Prostate gland (tissue), 2 donors: Measurements from ENCODE around the gene KRT33B. TPM values are rescaled to one million over a fixed set of nuclear protein-coding genes. Genes with fewer than 3 reads are reported as not detected.

Source experiments
- DNase-seq: peaks from one replicate; pipeline ENCODE4 v3.0.0-alpha.2; 2019; ENCODE audit warnings: low spot score
- H3K27ac ChIP-seq, 2 donors: fragments of 200-600 bp; sonication (generic); 2 replicates each; pipeline ENCODE4 v1.5.1; 2017 to 2019
- H3K27me3 ChIP-seq: fragments of 200-600 bp; sonication (generic); replicated peaks from 2 replicates; pipeline ENCODE4 v1.5.1; 2019; ENCODE audit not compliant: insufficient read depth
- H3K36me3 ChIP-seq, 2 donors: fragments of 200-600 bp; sonication (generic); 1 replicate in 1 of 2; 2 replicates in 1 of 2; pipeline versions ENCODE4 v1.5.1 to v1.8.1; 2017 to 2019
- H3K4me1 ChIP-seq: fragments of 200-600 bp; sonication (generic); replicated peaks from 2 replicates; pipeline ENCODE4 v1.5.1; 2019
- H3K4me3 ChIP-seq, 2 donors: fragments of 200-600 bp; sonication (generic); 2 replicates each; pipeline ENCODE4 v1.5.1; 2017 to 2019
- H3K9me3 ChIP-seq: fragments of 200-600 bp; sonication (generic); 2 replicates; pipeline ENCODE4 v1.5.1; 2017
- POLR2A ChIP-seq: fragments of 450-650 bp; IDR thresholded peaks from one replicate; pipeline ENCODE4 v1.6.1; 2016; ENCODE audit warnings: antibody characterized with exemption, mild to moderate bottlenecking
- POLR2AphosphoS5 ChIP-seq: sonication (generic); formaldehyde crosslinking; IDR thresholded peaks from one replicate; pipeline ENCODE4 v1.6.1; 2017; ENCODE audit warnings: antibody characterized with exemption
- WGBS: methylation state at CpG from one replicate; pipeline ENCODE4 v1.1.5; 2018; 5-methylcytosine and 5-hydroxymethylcytosine counted together
- intact Hi-C: fragments of 100-400 bp; cut with DNase I; formaldehyde crosslinking; loops from one replicate; pipeline ENCODE4 v1.14.2; 2022
- total RNA-seq, 2 donors: library from RNA; depleted of rRNA; stranded (reverse); fragments of >200 nt; gene quantifications; one replicate each; pipeline ENCODE4 v1.1.0, GENCODE V29; 2016
- TF ChIP-seq, protein P1 (sequence below), 4 experiments: fragments of 200-600 bp in 2 of 4; fragments of 450-650 bp in 2 of 4; sonication (generic) in 2 of 4; IDR thresholded peaks; 1 replicate in 3 of 4; 2 replicates in 1 of 4; pipeline ENCODE4 v1.5.1; 2016 to 2019; ENCODE audit warnings: antibody characterized with exemption in 4 of 4, mild to moderate bottlenecking in 2 of 4, moderate library complexity in 2 of 4

The KRT33B gene
- total RNA-seq = not detected

DNA sequence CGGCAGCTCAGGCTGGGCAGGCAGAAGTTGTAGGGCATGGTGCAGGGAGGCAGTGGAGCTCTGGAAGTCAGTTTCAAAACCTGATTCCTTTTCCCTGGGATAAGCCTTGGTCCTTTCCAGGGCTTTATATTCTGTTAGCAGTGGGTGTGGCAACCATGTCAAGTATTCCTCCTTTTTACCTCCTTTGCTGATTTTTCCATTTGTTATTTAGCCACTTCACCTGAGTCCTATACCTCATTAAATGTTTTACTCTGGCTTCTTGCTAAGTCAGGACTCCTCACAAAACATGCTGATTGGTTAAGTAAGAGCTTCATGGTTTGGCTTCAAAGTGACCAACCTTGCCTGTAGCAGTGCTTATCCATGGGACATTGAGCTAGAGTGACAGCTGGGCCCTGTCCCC lies at the start of gene KRT33B:
TSS of gene KRT33B (minus strand) at position 101 of the 400 bp plus-strand sequence. CDS start at position 38, 63 bp downstream.
- H3K36me3 ChIP-seq = no peaks in the 10 kb centered on the region
- H3K4me3 ChIP-seq = no peak within 1 kb of the TSS
- TF ChIP-seq POLR2AphosphoS5 (no peak), POLR2A (no peak)
- TF ChIP-seq, protein P1, sequence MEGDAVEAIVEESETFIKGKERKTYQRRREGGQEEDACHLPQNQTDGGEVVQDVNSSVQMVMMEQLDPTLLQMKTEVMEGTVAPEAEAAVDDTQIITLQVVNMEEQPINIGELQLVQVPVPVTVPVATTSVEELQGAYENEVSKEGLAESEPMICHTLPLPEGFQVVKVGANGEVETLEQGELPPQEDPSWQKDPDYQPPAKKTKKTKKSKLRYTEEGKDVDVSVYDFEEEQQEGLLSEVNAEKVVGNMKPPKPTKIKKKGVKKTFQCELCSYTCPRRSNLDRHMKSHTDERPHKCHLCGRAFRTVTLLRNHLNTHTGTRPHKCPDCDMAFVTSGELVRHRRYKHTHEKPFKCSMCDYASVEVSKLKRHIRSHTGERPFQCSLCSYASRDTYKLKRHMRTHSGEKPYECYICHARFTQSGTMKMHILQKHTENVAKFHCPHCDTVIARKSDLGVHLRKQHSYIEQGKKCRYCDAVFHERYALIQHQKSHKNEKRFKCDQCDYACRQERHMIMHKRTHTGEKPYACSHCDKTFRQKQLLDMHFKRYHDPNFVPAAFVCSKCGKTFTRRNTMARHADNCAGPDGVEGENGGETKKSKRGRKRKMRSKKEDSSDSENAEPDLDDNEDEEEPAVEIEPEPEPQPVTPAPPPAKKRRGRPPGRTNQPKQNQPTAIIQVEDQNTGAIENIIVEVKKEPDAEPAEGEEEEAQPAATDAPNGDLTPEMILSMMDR (IDR thresholded peaks at IDR 0.05) = no peak
- H3K4me1 ChIP-seq = no peaks in the 10 kb centered on the region
- no peak within 1 kb of the TSS for H3K27ac ChIP-seq
- 100% methylated on average over 1 of the region's 1 CpG for WGBS
- intact Hi-C loops = no loop called here
- DNase-seq = no peak
- H3K27me3 ChIP-seq = no peaks in the 10 kb centered on the region
- H3K9me3 ChIP-seq = no peaks in the 10 kb centered on the region

DNA sequence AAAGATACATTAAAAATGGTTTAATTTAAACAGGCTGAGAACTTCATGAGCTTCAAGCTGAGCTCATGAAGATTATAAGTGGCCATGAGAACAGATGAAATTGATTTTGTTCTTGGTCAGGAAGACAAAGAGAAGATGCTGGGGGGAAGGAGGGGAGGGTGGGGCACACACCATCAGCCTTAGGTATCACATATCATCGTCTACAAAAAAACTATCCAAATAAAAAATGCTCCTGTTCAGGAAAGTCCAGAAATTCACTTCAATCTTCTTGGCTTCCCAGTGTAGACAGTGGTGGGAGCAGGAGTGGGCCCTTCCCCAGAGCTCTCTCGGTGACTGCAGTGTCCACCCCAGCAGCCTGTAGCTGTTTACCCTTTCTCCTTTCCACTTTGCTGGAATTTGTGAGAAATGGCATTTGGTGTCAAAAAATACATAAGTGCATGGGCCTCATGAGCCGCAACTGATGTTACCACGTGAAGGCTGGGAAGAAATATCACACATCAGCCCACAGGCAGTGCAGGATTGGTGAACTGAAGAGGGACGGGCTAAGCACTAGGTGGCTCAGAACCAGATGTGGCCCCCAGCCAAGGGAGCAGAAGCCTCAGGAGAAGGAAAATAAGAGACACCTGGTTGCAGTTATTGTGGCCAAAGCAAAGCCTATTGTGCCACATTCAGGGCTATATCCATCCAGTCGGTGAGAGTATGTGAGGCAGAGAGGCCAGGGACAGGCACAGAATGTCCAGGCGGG lies 48.7 kb upstream of the KRT33B start:
- Histone ChIP-seq H3K36me3 (no peaks in the 10 kb centered on the region), H3K9me3 (no peaks in the 10 kb centered on the region), H3K4me3 (no peak overlapping the region), H3K4me1 (peaks cover 3% of the 10 kb centered on the region), H3K27ac (no peak overlapping the region), H3K27me3 (no peaks in the 10 kb centered on the region)
- TF ChIP-seq POLR2AphosphoS5 (no peak), POLR2A (no peak)
- TF ChIP-seq, protein P1 (IDR thresholded peaks at IDR 0.05) = no peak
- WGBS = 69% methylated on average over 7 of the region's 7 CpGs
- intact Hi-C loops = no loop called here
- DNase-seq = no peak

DNA sequence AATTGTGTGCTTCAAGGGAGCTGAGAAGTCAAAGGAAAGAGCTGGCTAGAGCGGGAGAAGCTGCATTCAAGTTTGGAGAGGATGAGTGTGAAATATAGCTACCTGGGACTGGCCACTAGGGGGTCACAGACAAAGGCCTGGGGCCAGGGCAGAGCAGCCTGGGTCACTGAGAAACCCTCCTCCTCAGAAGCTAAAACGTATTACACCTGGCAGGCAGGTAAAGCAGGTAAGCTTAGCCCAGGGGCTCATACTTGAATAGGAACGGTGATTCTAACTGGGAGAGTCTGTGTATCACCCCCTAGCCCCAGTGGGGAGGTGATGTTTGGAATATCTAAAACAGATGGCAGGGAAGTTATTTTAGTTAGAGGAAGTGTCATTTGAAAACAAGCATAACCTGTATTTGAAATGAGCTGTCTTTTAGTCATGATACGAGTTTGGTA lies 48.0 kb upstream of the KRT33B start:
- no peaks in the 10 kb centered on the region for H3K27me3 ChIP-seq
- 52% methylated on average over 4 of the region's 4 CpGs for WGBS
- intact Hi-C loops = no loop called here
- no peak for DNase-seq
- peaks cover 3% of the 10 kb centered on the region for H3K4me1 ChIP-seq
- H3K36me3 ChIP-seq = no peaks in the 10 kb centered on the region
- TF ChIP-seq, protein P1 (IDR thresholded peaks at IDR 0.05) = peak in 1 of 4 experiments; percentile 32
- no peak for TF ChIP-seq POLR2A
- H3K4me3 ChIP-seq = no peak overlapping the region
- H3K9me3 ChIP-seq = no peaks in the 10 kb centered on the region
- H3K27ac ChIP-seq = no peak overlapping the region

DNA sequence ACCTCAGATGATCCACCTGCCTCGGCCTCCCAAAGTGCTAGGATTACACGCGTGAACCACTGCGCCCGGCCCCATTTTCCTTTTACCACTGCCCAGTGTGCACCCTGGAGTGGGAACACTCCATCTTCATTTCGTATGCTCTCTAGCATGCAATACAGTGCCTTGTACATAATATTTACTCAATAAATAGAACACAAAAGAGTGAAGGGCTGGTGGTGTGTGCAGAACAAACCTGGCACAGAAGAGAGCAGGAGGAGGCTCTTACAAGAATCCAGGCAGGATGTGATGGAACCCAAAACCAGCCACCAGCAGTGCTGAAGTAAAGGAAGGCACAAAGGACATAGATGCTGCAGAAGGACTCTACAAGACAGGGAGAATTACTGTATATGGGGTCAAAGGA lies 47.5 kb upstream of the KRT33B start:
- Histone ChIP-seq H3K27ac (no peak overlapping the region), H3K4me1 (peaks cover 3% of the 10 kb centered on the region), H3K36me3 (no peaks in the 10 kb centered on the region), H3K27me3 (no peaks in the 10 kb centered on the region), H3K9me3 (no peaks in the 10 kb centered on the region), H3K4me3 (no peak overlapping the region)
- TF ChIP-seq, protein P1 (IDR thresholded peaks at IDR 0.05) = no peak
- no peak for TF ChIP-seq POLR2AphosphoS5
- no peak for TF ChIP-seq POLR2A
- WGBS = 95% methylated on average over 6 of the region's 6 CpGs
- intact Hi-C loops = no loop called here
- no peak for DNase-seq

DNA sequence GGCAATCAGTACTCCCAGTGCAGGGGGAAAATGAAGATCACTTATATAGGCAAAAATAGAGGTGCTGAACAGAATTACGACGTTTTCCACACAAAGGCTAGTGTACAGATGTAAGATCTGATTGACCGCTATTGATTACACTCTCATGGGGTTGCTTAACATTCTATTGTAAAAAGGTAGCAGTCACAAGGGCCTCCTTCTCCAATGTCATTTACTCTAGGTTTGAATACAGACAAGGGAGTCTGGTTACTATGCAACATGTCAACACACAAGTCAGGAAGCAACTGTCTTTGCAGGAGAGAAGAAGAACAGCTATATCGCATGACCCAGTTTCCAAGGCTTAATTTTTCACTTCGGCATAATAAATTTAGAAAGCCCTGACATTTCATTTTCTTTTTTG lies 46.9 kb upstream of the KRT33B start:
- H3K4me1 ChIP-seq = peaks cover 3% of the 10 kb centered on the region
- H3K36me3 ChIP-seq = no peaks in the 10 kb centered on the region
- 90% methylated on average over 5 of the region's 5 CpGs for WGBS
- no peaks in the 10 kb centered on the region for H3K9me3 ChIP-seq
- intact Hi-C loops = no loop called here
- no peak overlapping the region for H3K4me3 ChIP-seq
- no peaks in the 10 kb centered on the region for H3K27me3 ChIP-seq
- TF ChIP-seq POLR2A = no peak
- no peak for TF ChIP-seq POLR2AphosphoS5
- TF ChIP-seq, protein P1 (IDR thresholded peaks at IDR 0.05) = no peak
- no peak overlapping the region for H3K27ac ChIP-seq
- no peak for DNase-seq
